Measurements from ENCODE around the gene PNLDC1.
"Not testable (repeated sequence)": the region's sequence is repeated elsewhere in the genome, so short reads cannot be mapped to it uniquely, and the experiment has no call there.

Gene PNLDC1

GRCh38 chr6:159833997-159834603, 34.0 kb downstream of the PNLDC1 start:
- no peak overlapping the region for H3K4me3 Mint-ChIP-seq
- peaks cover 28 to 37% of the 10 kb centered on the region in 2 donors for H3K27me3 Mint-ChIP-seq
- no peaks in the 10 kb centered on the region for H3K9me3 Mint-ChIP-seq
- ATAC-seq (replicated peaks) (no peak), DNase-seq (no peak)
- peaks cover 3 to 16% of the 10 kb centered on the region in 2 donors for H3K4me1 Mint-ChIP-seq
- H3K27ac Mint-ChIP-seq, result no peak overlapping the region
- H3K36me3 Mint-ChIP-seq, result no peaks in the 10 kb centered on the region

DNA sequence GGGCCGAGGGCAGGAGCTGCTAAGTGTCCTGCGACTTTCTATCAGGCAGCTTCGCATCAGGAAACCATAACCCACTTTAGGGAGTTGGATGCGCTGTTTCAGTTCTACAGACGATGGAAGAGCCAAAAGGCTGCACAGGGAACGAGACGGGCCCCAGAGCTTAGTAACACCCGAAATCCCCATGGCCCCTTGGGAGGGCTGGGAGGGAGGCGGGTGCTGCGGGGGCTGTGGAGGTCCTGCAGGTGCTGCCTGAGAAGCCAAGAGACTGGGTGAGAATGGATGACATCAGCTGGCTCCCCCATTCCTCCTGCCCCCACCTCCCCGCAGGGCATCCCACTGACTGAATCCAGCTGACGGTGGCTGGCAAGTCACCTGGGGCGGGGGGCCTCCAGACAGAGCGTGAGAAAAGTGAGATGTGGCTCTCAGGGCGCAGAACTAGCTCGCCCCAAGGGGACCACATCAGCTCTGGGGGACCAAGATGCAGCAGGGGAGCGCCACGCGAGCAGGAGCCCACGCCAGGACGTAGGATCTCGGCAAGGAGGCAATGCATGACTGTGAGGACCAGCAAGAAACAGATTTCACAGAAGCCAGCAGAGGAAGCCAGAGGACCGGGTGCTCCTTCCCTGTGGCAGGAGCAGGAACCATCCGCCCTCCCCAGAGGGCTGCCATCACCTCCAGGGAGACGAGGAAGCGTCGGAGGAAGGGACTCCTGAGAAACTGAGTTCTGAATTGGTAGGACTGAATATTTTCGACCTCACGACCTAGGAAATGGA, 36.8 kb downstream of the PNLDC1 start:
- H3K4me1 Mint-ChIP-seq, result no peaks in the 10 kb centered on the region
- peaks cover 18 to 27% of the 10 kb centered on the region in 2 donors for H3K27me3 Mint-ChIP-seq
- H3K4me3 Mint-ChIP-seq, result no peak overlapping the region
- DNase-seq, result no peak
- no peak overlapping the region for H3K27ac Mint-ChIP-seq
- no peaks in the 10 kb centered on the region for H3K36me3 Mint-ChIP-seq
- ATAC-seq (replicated peaks), result no peak
- H3K9me3 Mint-ChIP-seq, result no peaks in the 10 kb centered on the region

- Mint-ChIP-seq H3K4me3 (no peak overlapping the region), H3K4me1 (no peaks in the 10 kb centered on the region), H3K36me3 (no peaks in the 10 kb centered on the region), H3K27me3 (peaks cover 18 to 27% of the 10 kb centered on the region in 2 donors), H3K9me3 (no peaks in the 10 kb centered on the region), H3K27ac (no peak overlapping the region)
- ATAC-seq (replicated peaks) (no peak), DNase-seq (no peak)
Measured at GRCh38 chr6:159837511-159837910, 37.4 kb downstream of the PNLDC1 start.

- Mint-ChIP-seq H3K36me3 (no peaks in the 10 kb centered on the region), H3K4me1 (no peaks in the 10 kb centered on the region), H3K27me3 (peaks cover 18 to 27% of the 10 kb centered on the region in 2 donors), H3K27ac (no peak overlapping the region), H3K9me3 (no peaks in the 10 kb centered on the region), H3K4me3 (no peak overlapping the region)
- ATAC-seq (replicated peaks) (no peak), DNase-seq (no peak)
Measured at GRCh38 chr6:159838020-159838744, 38.1 kb downstream of the PNLDC1 start.

GRCh38 chr6:159842035-159842434, 42.0 kb downstream of the PNLDC1 start:
- Mint-ChIP-seq H3K4me1 (no peaks in the 10 kb centered on the region), H3K36me3 (no peaks in the 10 kb centered on the region), H3K27ac (no peak overlapping the region), H3K4me3 (no peak overlapping the region), H3K27me3 (peaks cover 14 to 18% of the 10 kb centered on the region in 2 donors), H3K9me3 (no peaks in the 10 kb centered on the region)
- DNase-seq (no peak), ATAC-seq (replicated peaks) (no peak)

GRCh38 chr6:159844737-159845645, 44.9 kb downstream of the PNLDC1 start:
- Mint-ChIP-seq H3K27me3 (peaks cover 0 to 3% of the 10 kb centered on the region in 2 donors), H3K9me3 (peaks cover 9 to 13% of the 10 kb centered on the region in 2 donors), H3K27ac (no peak overlapping the region), H3K4me3 (no peak overlapping the region), H3K36me3 (peaks cover 5 to 6% of the 10 kb centered on the region in 2 donors), H3K4me1 (no peaks in the 10 kb centered on the region)
- no peak for ATAC-seq (replicated peaks)
- DNase-seq, result no peak

GRCh38 chr6:159848552-159848951, 48.5 kb downstream of the PNLDC1 start:
- H3K27ac Mint-ChIP-seq; ATAC-seq (replicated peaks); H3K4me1 Mint-ChIP-seq; H3K27me3 Mint-ChIP-seq; DNase-seq; H3K36me3 Mint-ChIP-seq; H3K4me3 Mint-ChIP-seq: not testable (repeated sequence)
- peaks cover 12 to 16% of the 10 kb centered on the region in 2 donors for H3K9me3 Mint-ChIP-seq

- H3K27ac Mint-ChIP-seq; H3K4me3 Mint-ChIP-seq; ATAC-seq (replicated peaks); H3K27me3 Mint-ChIP-seq; H3K4me1 Mint-ChIP-seq; DNase-seq; H3K36me3 Mint-ChIP-seq: not testable (repeated sequence)
- H3K9me3 Mint-ChIP-seq, result peaks cover 12 to 16% of the 10 kb centered on the region in 2 donors
Measured at GRCh38 chr6:159849851-159850250, 49.8 kb downstream of the PNLDC1 start.

DNA sequence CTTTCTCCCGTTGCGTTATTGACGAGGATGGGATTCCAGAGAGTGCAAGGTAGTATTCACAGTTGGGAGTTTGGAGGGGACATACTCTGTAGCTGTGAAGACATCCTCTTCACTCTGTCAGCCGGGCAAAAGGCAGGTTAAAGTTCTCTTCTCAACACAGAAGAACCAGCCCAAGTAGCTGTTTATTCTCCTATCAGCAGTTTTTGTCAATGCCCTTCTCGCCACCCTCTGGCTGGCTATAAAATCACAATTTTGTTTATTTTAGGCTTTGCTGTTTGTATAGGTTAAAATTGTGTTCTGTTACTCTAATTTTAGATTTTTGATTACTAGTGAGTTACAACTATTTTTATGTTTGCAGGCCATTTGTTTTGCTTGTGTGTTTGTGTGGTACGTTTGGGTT, 52.8 kb downstream of the PNLDC1 start:
- Mint-ChIP-seq H3K4me3 (no peak overlapping the region), H3K27ac (no peak overlapping the region), H3K4me1 (no peaks in the 10 kb centered on the region), H3K27me3 (peaks cover 16 to 21% of the 10 kb centered on the region in 2 donors), H3K9me3 (peaks cover 14 to 20% of the 10 kb centered on the region in 2 donors), H3K36me3 (peaks cover 4 to 7% of the 10 kb centered on the region in 2 donors)
- no peak for ATAC-seq (replicated peaks)
- no peak for DNase-seq

DNA sequence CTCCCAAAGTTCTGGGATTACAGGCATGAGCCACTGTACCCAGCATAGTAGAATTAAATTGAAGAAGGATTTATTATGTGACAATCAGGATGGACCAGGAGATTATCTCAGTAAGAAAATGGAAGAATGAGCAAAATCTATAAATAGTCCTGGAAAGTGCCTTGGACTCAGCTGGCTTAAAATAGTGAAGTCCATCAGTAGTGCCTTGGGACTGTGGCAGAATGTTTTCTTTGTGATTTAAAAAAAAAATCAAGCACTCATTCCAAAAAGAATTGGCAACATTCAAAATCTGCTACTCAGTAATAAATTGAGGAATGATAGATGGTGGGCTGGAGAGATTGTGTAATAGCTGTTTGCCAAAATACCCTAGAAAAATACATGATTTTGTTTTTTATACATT, 53.7 kb downstream of the PNLDC1 start:
- no peak overlapping the region for H3K4me3 Mint-ChIP-seq

DNA sequence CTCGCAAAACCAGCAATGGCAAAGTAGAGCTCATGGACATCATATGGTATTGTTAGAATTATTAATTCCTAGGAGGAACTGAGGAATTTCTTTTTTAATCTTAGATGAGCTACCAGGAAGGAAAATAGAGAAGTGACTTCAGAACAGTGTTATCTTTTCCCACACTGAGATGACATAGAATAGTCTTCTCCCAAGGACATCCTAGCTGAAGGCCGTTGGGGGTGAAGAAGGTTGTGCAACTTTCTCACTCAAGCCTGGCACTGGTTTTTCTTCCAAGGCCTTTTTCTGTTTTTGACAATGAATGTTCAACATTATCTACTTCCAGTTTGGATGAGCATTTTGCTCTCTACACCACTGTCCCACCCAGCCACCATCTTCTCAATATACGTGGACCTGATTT, 54.9 kb downstream of the PNLDC1 start:
- Mint-ChIP-seq H3K36me3 (peaks cover 0 to 4% of the 10 kb centered on the region in 2 donors), H3K9me3 (peaks cover 9 to 10% of the 10 kb centered on the region in 2 donors), H3K4me3 (no peak overlapping the region), H3K27ac (no peak overlapping the region), H3K27me3 (peaks cover 21 to 30% of the 10 kb centered on the region in 2 donors), H3K4me1 (no peaks in the 10 kb centered on the region)
- no peak for ATAC-seq (replicated peaks)
- no peak for DNase-seq

More for the DNA sequence above, 53.7 kb downstream of the PNLDC1 start:
- H3K36me3 Mint-ChIP-seq, result peaks cover 0 to 4% of the 10 kb centered on the region in 2 donors
- peaks cover 21 to 25% of the 10 kb centered on the region in 2 donors for H3K27me3 Mint-ChIP-seq
- ATAC-seq (replicated peaks), result no peak
- no peak overlapping the region for H3K27ac Mint-ChIP-seq
- DNase-seq, result no peak
- H3K9me3 Mint-ChIP-seq, result peaks cover 13 to 17% of the 10 kb centered on the region in 2 donors
- no peaks in the 10 kb centered on the region for H3K4me1 Mint-ChIP-seq

- peaks cover 0 to 4% of the 10 kb centered on the region in 2 donors for H3K36me3 Mint-ChIP-seq
- peaks cover 6 to 7% of the 10 kb centered on the region in 2 donors for H3K9me3 Mint-ChIP-seq
- no peak overlapping the region for H3K27ac Mint-ChIP-seq
- DNase-seq, result no peak
- peaks cover 26 to 42% of the 10 kb centered on the region in 2 donors for H3K27me3 Mint-ChIP-seq
- ATAC-seq (replicated peaks), result no peak
- no peak overlapping the region for H3K4me3 Mint-ChIP-seq
- peaks cover 0 to 2% of the 10 kb centered on the region in 2 donors for H3K4me1 Mint-ChIP-seq
Measured at GRCh38 chr6:159858259-159858658, 58.2 kb downstream of the PNLDC1 start.

DNA sequence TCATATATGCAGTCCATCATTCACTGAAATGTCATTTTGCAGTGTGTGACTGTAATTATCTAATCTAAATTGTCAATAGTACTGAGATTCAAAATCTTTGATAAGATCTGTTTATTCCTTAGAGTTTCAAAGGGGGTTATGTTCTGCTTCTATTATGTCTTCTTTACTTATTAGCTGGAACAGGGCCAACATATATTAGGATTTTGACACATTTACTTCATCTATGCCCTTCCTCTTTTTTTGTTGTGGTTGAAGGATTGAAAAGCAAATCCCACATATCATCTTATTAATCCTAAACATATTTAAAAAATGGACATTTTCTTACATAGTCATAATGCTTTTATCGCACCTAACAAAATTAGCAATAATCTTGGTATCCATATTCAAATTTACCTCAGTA, 60.4 kb downstream of the PNLDC1 start:
- H3K9me3 Mint-ChIP-seq, result peaks cover 6 to 7% of the 10 kb centered on the region in 2 donors
- H3K36me3 Mint-ChIP-seq, result peaks cover 0 to 4% of the 10 kb centered on the region in 2 donors
- peaks cover 25 to 42% of the 10 kb centered on the region in 2 donors for H3K27me3 Mint-ChIP-seq
- H3K4me1 Mint-ChIP-seq, result peaks cover 0 to 2% of the 10 kb centered on the region in 2 donors
- H3K4me3 Mint-ChIP-seq, result no peak overlapping the region
- no peak overlapping the region for H3K27ac Mint-ChIP-seq
- ATAC-seq (replicated peaks) (no peak), DNase-seq (no peak)
